CD8-positive, alpha-beta memory T cell (primary cell): ENCODE results near the gene KCNJ10. TPM values are rescaled to one million over a fixed set of nuclear protein-coding genes. Genes with fewer than 3 reads are reported as not detected.

Source experiments
- CTCF ChIA-PET: fragments of 350-600 bp; sonication (Branson Sonifier 250); formaldehyde crosslinking; loops from one replicate; lab custom pipeline; 2021; ENCODE audit warnings: antibody characterized with exemption; lab: Charles Lee
- POLR2A ChIA-PET: fragments of 350-600 bp; sonication (Branson Sonifier 250); formaldehyde crosslinking; loops from one replicate; lab custom pipeline; 2021; ENCODE audit warnings: antibody characterized with exemption; lab: Charles Lee
- DNase-seq, 5 donors: peaks; one replicate each; pipeline versions ENCODE4 v3.0.0 to v3.0.0-alpha.2; 2020 to 2022; ENCODE audit warnings: mixed read lengths in 1 of 5
- H3K27ac ChIP-seq: one replicate; pipeline ENCODE4 v1.7.0; 2013; ENCODE audit warnings: low read depth, mild to moderate bottlenecking, low read length, moderate library complexity
- H3K27me3 ChIP-seq: 2 replicates; pipeline ENCODE4 v1.7.0; 2013; ENCODE audit warnings: low read length, mild to moderate bottlenecking; ENCODE audit not compliant: insufficient read depth, poor library complexity, severe bottlenecking
- H3K36me3 ChIP-seq: 2 replicates; pipeline ENCODE4 v1.7.0; 2013; ENCODE audit warnings: mild to moderate bottlenecking, low read length, moderate library complexity; ENCODE audit not compliant: insufficient read depth
- H3K4me1 ChIP-seq: 2 replicates; pipeline ENCODE4 v1.7.0; 2013; ENCODE audit warnings: mild to moderate bottlenecking, low read length, moderate library complexity; ENCODE audit not compliant: insufficient read depth
- H3K4me3 ChIP-seq: 2 replicates; pipeline ENCODE4 v1.7.0; 2013; ENCODE audit warnings: mild to moderate bottlenecking, low read length
- H3K9me3 ChIP-seq: 2 replicates; pipeline ENCODE4 v1.7.0; 2013; ENCODE audit warnings: mild to moderate bottlenecking, low read length
- H3K27ac Mint-ChIP-seq, 8 donors: one replicate each; pipeline ENCODE4 v1.8.0; 2020 to 2021; ENCODE audit warnings: mixed read lengths in 8 of 8, mild to moderate bottlenecking in 6 of 8, inconsistent platforms in 3 of 8, moderate library complexity in 3 of 8
- H3K27me3 Mint-ChIP-seq, 2 donors: one replicate each; pipeline ENCODE4 v1.8.0; 2020 to 2021; ENCODE audit warnings: mixed read lengths in 2 of 2, mild to moderate bottlenecking in 1 of 2, moderate library complexity in 1 of 2
- H3K36me3 Mint-ChIP-seq, 3 donors: one replicate each; pipeline ENCODE4 v1.8.0; 2020 to 2021; ENCODE audit warnings: mixed read lengths in 3 of 3, inconsistent platforms in 1 of 3, mild to moderate bottlenecking in 1 of 3
- H3K4me1 Mint-ChIP-seq, 3 donors: one replicate each; pipeline ENCODE4 v1.8.0; 2020 to 2021; ENCODE audit warnings: mixed read lengths in 3 of 3, inconsistent platforms in 1 of 3, mild to moderate bottlenecking in 1 of 3
- H3K4me3 Mint-ChIP-seq, 7 donors: one replicate each; pipeline ENCODE4 v1.8.0; 2020 to 2021; ENCODE audit warnings: mixed read lengths in 7 of 7, mild to moderate bottlenecking in 6 of 7, moderate library complexity in 4 of 7, inconsistent platforms in 2 of 7
- H3K9me3 Mint-ChIP-seq, 5 donors: one replicate each; pipeline ENCODE4 v1.8.0; 2020 to 2022; ENCODE audit warnings: mixed read lengths in 5 of 5, mild to moderate bottlenecking in 3 of 5, moderate library complexity in 2 of 5, inconsistent platforms in 1 of 5
- polyA plus RNA-seq: library from polyadenylated mRNA; unstranded; fragments of 300-500 nt; fragmentation: Illumina TruSeq; gene quantifications from one replicate; pipeline ENCODE4 v1.2.3, GENCODE V29; 2021
- total RNA-seq, 2 experiments: library from RNA; stranded (reverse); gene quantifications; one replicate each; pipeline ENCODE4 v1.2.3, GENCODE V29; 2021

KCNJ10 gene
- total and polyA plus RNA-seq, 3 experiments from 2014 or later: 0.13 TPM; not detected in 2

DNA sequence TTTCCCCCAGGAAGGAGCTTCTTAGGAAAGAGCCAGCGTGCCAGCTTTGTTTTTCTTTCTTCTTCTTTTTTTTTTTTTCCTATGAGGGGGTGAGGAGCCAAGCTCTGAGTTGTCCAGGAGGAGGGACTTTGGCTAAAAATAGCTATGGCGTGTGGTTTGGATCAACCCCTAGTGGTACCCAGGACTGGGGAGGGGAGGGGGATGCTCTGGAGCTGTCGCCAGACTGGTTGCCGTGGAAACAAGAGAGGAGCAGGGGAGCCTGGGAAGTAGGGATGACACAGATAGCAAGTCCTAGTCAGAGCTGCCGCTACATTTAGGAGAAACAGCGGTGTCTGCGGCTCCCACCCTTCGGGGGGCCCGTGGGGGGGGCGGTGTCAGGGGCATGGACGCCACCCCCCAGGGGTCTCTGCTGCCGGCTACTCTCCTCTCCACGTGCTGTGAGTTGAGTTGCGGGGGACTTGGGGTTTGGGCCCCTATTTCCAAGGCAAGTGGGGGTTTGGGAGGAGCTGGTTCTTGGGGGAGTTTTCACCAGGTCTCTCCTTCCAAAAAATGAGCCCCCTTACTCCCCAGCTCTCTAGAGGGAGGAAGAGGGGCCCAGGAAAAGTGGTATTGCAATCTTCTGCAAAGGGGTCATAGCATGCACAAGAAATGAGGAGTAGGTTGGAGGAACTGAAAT, 11.4 kb upstream of the KCNJ10 start, which contains the start of gene KCNJ9:
KCNJ9 (plus strand) TSS at position 278 of the 676 bp plus-strand sequence. CDS start 2,493 bp downstream, outside the sequence.
- H3K4me3 ChIP-seq: no peak within 1 kb of the TSS
- Mint-ChIP-seq H3K9me3 (no peaks in the 10 kb centered on the region), H3K4me3 (no peak within 1 kb of the TSS), H3K36me3 (peaks cover 0 to 7% (median 0%) of the 10 kb centered on the region in 3 donors), H3K27me3 (peaks cover 35 to 56% of the 10 kb centered on the region in 2 donors), H3K27ac (peak within 1 kb of the TSS in 1 of 8 donors; percentile 14), H3K4me1 (peaks cover 10 to 14% (median 14%) of the 10 kb centered on the region in 3 donors)
- no peaks in the 10 kb centered on the region for H3K9me3 ChIP-seq
- peaks cover 42% of the 10 kb centered on the region for H3K27me3 ChIP-seq
- CTCF ChIA-PET: interaction anchor here (1.1 to 6.9 kb wide), 5 partner anchors 9 to 295 kb away, joined by 3 to 63 read pairs (median 4); partner anchors contain the start of gene KCNJ10
- no peak within 1 kb of the TSS for H3K27ac ChIP-seq
- no peak for DNase-seq
- H3K4me1 ChIP-seq: peaks cover 3% of the 10 kb centered on the region
- H3K36me3 ChIP-seq: no peaks in the 10 kb centered on the region
- POLR2A ChIA-PET: interaction anchor here (1.0 kb wide), 1 partner anchor 17 kb away, joined by 3 read pairs; the partner anchor contains the start of gene IGSF8

DNA sequence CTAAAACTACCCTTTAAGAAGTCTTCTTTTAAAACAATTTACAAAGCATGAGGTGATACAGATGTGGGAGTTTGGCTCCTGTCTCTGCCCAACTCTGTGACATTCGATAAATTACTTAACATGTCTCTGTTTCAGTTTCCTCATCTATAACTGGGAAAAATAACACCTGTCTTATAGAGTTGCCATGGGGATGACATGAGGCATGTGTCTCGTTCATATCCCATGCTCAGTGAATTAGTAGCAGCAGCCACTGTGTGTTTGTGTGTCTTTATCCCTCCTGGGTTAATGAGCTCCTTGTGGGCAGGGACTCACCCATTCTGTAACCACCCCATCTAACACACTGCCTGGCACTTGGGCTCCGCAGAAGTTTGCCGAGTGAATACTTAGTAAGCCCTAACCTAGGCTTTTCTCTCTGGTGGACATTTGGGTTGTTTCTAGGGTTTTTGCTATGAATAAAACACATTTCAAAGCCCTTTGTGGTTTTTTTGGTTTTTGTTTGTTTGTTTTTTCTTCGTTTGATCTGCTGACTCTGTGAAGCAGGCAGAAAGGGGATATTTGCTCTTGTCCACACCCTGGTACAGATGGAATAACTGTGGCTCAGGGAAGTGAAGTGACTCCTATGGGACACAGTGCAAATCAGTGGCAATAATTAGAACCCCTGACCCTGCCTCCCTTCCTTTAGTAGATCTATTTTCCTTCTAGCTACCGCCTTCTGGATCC, 10.6 kb upstream of the KCNJ10 start:
- POLR2A ChIA-PET: interaction anchor here (1.0 kb wide), 1 partner anchor 8 kb away, joined by 3 read pairs; no protein-coding TSS in a partner anchor
- peaks cover 42% of the 10 kb centered on the region for H3K27me3 ChIP-seq
- peaks cover 8 to 11% (median 10%) of the 10 kb centered on the region in 3 donors for H3K4me1 Mint-ChIP-seq

GRCh38 chr1:160079448-160079847, 9.5 kb upstream of the KCNJ10 start:
- Histone ChIP-seq H3K27me3 (peaks cover 42% of the 10 kb centered on the region), H3K36me3 (no peaks in the 10 kb centered on the region), H3K9me3 (no peaks in the 10 kb centered on the region), H3K4me3 (no peak overlapping the region), H3K27ac (no peak overlapping the region), H3K4me1 (peaks cover 3% of the 10 kb centered on the region)
- POLR2A ChIA-PET: interaction anchor here (1.0 kb wide), 1 partner anchor 10 kb away, joined by 3 read pairs; no protein-coding TSS in a partner anchor
- Mint-ChIP-seq H3K9me3 (no peaks in the 10 kb centered on the region), H3K36me3 (no peaks in the 10 kb centered on the region), H3K27me3 (peaks cover 38 to 74% of the 10 kb centered on the region in 2 donors), H3K27ac (no peak overlapping the region), H3K4me3 (no peak overlapping the region), H3K4me1 (peaks cover 5 to 9% (median 8%) of the 10 kb centered on the region in 3 donors)
- no peak for DNase-seq
- CTCF ChIA-PET: interaction anchor here (0.9 to 3.5 kb wide), 9 partner anchors 8 to 297 kb away, joined by 3 to 23 read pairs (median 6); no protein-coding TSS in a partner anchor

More for the DNA sequence above, 10.6 kb upstream of the KCNJ10 start:
- no peak overlapping the region for H3K27ac ChIP-seq
- Mint-ChIP-seq H3K27me3 (peaks cover 35 to 65% of the 10 kb centered on the region in 2 donors), H3K27ac (peak overlapping the region in 1 of 8 donors; percentile 14), H3K4me3 (no peak overlapping the region), H3K9me3 (no peaks in the 10 kb centered on the region), H3K36me3 (peaks cover 0 to 2% (median 0%) of the 10 kb centered on the region in 3 donors)
- H3K4me3 ChIP-seq: no peak overlapping the region
- H3K4me1 ChIP-seq: peaks cover 3% of the 10 kb centered on the region
- no peak for DNase-seq
- H3K9me3 ChIP-seq: no peaks in the 10 kb centered on the region
- CTCF ChIA-PET: interaction anchor here (1.1 to 6.9 kb wide), 5 partner anchors 8 to 296 kb away, joined by 4 to 63 read pairs (median 18); no protein-coding TSS in a partner anchor
- H3K36me3 ChIP-seq: no peaks in the 10 kb centered on the region

- H3K4me1 ChIP-seq: peaks cover 2% of the 10 kb centered on the region
- H3K27me3 ChIP-seq: peaks cover 42% of the 10 kb centered on the region
- DNase-seq: peak in 4 of 5 donors; percentile 36 to 51 (median 43)
- H3K9me3 ChIP-seq: no peaks in the 10 kb centered on the region
- H3K4me3 Mint-ChIP-seq: no peak overlapping the region
- H3K27ac ChIP-seq: no peak overlapping the region
- H3K36me3 Mint-ChIP-seq: no peaks in the 10 kb centered on the region
- H3K4me1 Mint-ChIP-seq: peaks cover 0 to 4% (median 3%) of the 10 kb centered on the region in 3 donors
- H3K4me3 ChIP-seq: no peak overlapping the region
- no peaks in the 10 kb centered on the region for H3K9me3 Mint-ChIP-seq
- ChIA-PET CTCF (interaction anchor here (0.6 to 3.5 kb wide), 16 partner anchors 9 to 298 kb away, joined by 3 to 23 read pairs (median 4); partner anchors contain the start of genes IGSF9 and PIGM), POLR2A (no interaction called here)
- H3K27ac Mint-ChIP-seq: no peak overlapping the region
- no peaks in the 10 kb centered on the region for H3K36me3 ChIP-seq
- peaks cover 38 to 78% of the 10 kb centered on the region in 2 donors for H3K27me3 Mint-ChIP-seq
Observed at GRCh38 chr1:160078512-160079195, 8.7 kb upstream of the KCNJ10 start.

- H3K27ac ChIP-seq: no peak overlapping the region
- ChIA-PET POLR2A (no interaction called here), CTCF (interaction anchor here (1.0 to 3.5 kb wide), 11 partner anchors 10 to 299 kb away, joined by 3 to 23 read pairs (median 4); partner anchors contain the start of genes IGSF9 and PIGM)
- H3K27ac Mint-ChIP-seq: no peak overlapping the region
- no peak overlapping the region for H3K4me3 ChIP-seq
- H3K36me3 Mint-ChIP-seq: peaks cover 0 to 5% (median 0%) of the 10 kb centered on the region in 3 donors
- H3K9me3 Mint-ChIP-seq: no peaks in the 10 kb centered on the region
- H3K4me1 ChIP-seq: no peaks in the 10 kb centered on the region
- peaks cover 0 to 2% (median 0%) of the 10 kb centered on the region in 3 donors for H3K4me1 Mint-ChIP-seq
- no peaks in the 10 kb centered on the region for H3K36me3 ChIP-seq
- H3K27me3 Mint-ChIP-seq: peaks cover 35 to 82% of the 10 kb centered on the region in 2 donors
- peaks cover 42% of the 10 kb centered on the region for H3K27me3 ChIP-seq
- H3K9me3 ChIP-seq: no peaks in the 10 kb centered on the region
- no peak overlapping the region for H3K4me3 Mint-ChIP-seq
- DNase-seq: no peak
Observed at GRCh38 chr1:160077486-160077885, 7.5 kb upstream of the KCNJ10 start.

- no peak overlapping the region for H3K4me3 Mint-ChIP-seq
- POLR2A ChIA-PET: no interaction called here
Observed at GRCh38 chr1:160076295-160076694, 6.3 kb upstream of the KCNJ10 start.

DNA sequence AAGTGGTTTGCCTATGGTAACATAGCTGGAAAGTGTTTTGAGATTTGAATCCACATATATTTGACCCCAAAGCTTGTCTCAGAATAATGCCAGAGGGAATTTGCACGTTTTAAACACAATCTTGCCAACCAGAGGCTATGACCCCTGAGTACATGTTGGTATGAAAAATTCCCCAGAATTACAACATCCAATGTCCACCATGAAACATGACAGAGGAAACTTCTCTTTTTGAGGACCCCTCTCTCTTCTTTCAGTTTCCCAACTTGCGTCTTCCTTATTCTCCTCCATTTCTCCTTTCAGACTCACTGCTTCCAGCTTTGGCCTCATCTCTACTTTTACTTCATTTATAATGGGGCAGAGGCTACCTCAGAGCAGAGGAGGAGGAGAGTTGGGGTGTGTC, 5.9 kb upstream of the KCNJ10 start:
- Mint-ChIP-seq H3K27ac (no peak overlapping the region), H3K4me1 (peaks cover under 1 to 2% (median under 1%) of the 10 kb centered on the region in 3 donors), H3K4me3 (no peak overlapping the region), H3K27me3 (peaks cover 31 to 77% of the 10 kb centered on the region in 2 donors), H3K9me3 (no peaks in the 10 kb centered on the region), H3K36me3 (peaks cover 0 to 5% (median 0%) of the 10 kb centered on the region in 3 donors)
- Histone ChIP-seq H3K9me3 (no peaks in the 10 kb centered on the region), H3K27me3 (peaks cover 42% of the 10 kb centered on the region), H3K27ac (no peak overlapping the region), H3K4me1 (peaks cover 6% of the 10 kb centered on the region), H3K4me3 (no peak overlapping the region), H3K36me3 (no peaks in the 10 kb centered on the region)
- DNase-seq: no peak
- CTCF ChIA-PET: interaction anchor here (0.8 kb wide), 2 partner anchors 10 to 30 kb away, joined by 3 to 4 read pairs; no protein-coding TSS in a partner anchor
- POLR2A ChIA-PET: no interaction called here

More at GRCh38 chr1:160076295-160076694, 6.3 kb upstream of the KCNJ10 start:
- DNase-seq: no peak
- Histone ChIP-seq H3K36me3 (no peaks in the 10 kb centered on the region), H3K9me3 (no peaks in the 10 kb centered on the region), H3K27ac (no peak overlapping the region), H3K27me3 (peaks cover 42% of the 10 kb centered on the region), H3K4me3 (no peak overlapping the region), H3K4me1 (peaks cover 1% of the 10 kb centered on the region)
- peaks cover 36 to 80% of the 10 kb centered on the region in 2 donors for H3K27me3 Mint-ChIP-seq
- peaks cover 0 to 5% (median 0%) of the 10 kb centered on the region in 3 donors for H3K36me3 Mint-ChIP-seq
- no peak overlapping the region for H3K27ac Mint-ChIP-seq
- CTCF ChIA-PET: interaction anchor here (0.8 kb wide), 2 partner anchors 10 to 31 kb away, joined by 3 to 4 read pairs; no protein-coding TSS in a partner anchor
- H3K4me1 Mint-ChIP-seq: peaks cover 0 to 2% (median 0%) of the 10 kb centered on the region in 3 donors
- H3K9me3 Mint-ChIP-seq: no peaks in the 10 kb centered on the region
